ENCODE data around the gene SLC25A47. TPM values are rescaled to one million over a fixed set of nuclear protein-coding genes. Genes with fewer than 3 reads are reported as not detected.
"Not testable (repeated sequence)": the region's sequence is repeated elsewhere in the genome, so short reads cannot be mapped to it uniquely, and the experiment has no call there.

SLC25A47 gene
- polyA plus RNA-seq, 1 donor from 2014 or later: not detected

DNA sequence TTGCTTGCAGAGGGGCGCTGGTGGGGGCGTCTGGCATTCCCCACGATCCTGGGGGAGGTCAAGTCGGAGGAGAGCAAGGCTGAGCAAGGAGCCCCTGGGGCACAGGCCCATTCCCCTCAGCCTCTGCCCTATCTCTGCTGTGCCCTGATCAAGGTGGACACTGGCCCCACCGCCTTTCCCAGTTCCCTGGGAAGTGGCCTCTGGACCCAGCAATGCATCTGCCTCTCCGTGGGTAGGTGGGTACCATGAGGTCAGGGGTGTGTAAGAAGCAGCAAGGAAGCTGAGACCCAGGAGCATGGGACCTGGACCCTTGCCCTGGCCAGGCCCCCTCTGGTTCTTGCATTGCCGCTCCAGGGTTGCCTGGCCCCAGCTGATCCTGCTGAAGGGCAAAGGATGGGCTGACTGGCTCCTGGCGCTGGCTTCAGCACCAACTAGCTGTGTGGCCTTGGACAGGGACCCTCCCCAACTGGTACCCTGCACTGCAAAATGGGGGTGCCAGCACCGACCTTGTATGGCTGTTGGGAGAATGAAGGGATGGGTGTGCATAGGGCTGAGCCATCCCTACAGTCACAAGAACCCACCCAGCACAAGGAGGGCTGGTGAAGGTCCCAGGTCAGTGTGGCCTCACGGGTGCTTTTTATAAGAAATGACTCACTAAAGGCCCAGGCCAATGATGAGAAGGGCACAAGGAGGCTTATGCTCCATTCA is 36.5 kb upstream of the SLC25A47 start:
- peak overlapping the region in 3 of 4 donors; percentile 4 to 73 (median 67) for H3K4me3 Mint-ChIP-seq
- H3K4me1 Mint-ChIP-seq: peaks cover 0 to 9% (median 7%) of the 10 kb centered on the region in 3 donors
- no peaks in the 10 kb centered on the region for H3K27me3 Mint-ChIP-seq
- no peaks in the 10 kb centered on the region for H3K9me3 Mint-ChIP-seq
- no peaks in the 10 kb centered on the region for H3K36me3 Mint-ChIP-seq
- peak overlapping the region in 1 of 3 donors; percentile 69 for H3K27ac Mint-ChIP-seq

DNA sequence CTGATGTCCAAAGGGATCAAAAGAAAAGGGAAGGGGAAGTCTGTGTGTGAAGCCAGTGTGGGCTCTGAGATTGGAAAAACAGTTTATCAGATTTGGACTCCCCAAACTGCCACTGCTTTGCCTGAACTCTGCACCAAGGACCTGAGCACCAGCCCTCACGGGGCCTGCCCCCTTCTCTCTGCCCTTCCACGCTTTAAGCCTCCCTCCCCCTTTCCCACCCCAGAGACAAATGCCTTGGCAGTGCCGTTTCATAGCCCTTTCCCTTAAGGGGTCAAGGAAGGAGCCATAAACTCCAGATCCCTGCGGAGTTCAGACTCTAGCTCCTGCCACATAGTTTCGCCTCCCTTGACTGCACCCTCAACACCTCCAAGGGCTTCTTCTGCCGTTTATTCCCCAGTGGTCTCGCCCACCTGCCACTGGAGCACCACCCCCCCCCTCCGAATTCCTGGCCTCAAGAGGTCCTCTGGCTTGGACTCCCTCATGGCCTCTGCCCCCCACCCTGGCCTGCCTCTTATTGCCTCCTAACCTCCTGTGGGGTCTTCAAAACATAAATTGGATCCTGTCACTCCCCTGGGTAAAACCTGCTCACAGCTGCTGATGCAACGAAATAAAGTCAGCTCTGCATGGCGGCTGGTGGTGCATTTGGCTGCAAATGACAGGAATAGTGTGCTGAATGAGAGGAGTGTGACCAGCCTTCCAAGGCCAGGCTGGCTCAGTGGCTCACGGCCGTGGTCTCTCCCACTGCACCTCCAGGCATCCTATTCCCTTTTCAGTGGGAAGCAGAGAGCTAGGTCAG is 35.7 kb upstream of the SLC25A47 start:
- peaks cover 0 to 9% (median 5%) of the 10 kb centered on the region in 3 donors for H3K4me1 Mint-ChIP-seq
- H3K27ac Mint-ChIP-seq: no peak overlapping the region
- peak overlapping the region in 2 of 4 donors; percentile 41 to 57 for H3K4me3 Mint-ChIP-seq
- no peaks in the 10 kb centered on the region for H3K27me3 Mint-ChIP-seq
- no peaks in the 10 kb centered on the region for H3K9me3 Mint-ChIP-seq
- H3K36me3 Mint-ChIP-seq: no peaks in the 10 kb centered on the region

DNA sequence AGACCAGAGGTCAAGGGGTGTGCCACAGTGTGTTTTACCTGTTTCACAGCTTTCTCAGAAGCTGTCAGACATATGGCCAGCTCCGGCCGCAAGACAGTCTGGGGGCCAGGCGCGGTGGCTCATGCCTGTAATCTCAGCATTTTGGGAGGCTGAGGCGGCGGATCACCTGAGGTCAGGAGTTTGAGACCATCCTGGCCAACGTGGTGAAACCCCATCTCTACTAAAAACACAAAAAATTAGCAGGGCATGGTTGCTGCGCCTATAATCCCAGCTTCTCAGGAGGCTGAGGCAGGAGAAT is 35.2 kb upstream of the SLC25A47 start:
- H3K4me3 Mint-ChIP-seq: peak overlapping the region in 1 of 4 donors; percentile 57
- not testable (repeated sequence) for H3K27ac Mint-ChIP-seq, H3K4me1 Mint-ChIP-seq

DNA sequence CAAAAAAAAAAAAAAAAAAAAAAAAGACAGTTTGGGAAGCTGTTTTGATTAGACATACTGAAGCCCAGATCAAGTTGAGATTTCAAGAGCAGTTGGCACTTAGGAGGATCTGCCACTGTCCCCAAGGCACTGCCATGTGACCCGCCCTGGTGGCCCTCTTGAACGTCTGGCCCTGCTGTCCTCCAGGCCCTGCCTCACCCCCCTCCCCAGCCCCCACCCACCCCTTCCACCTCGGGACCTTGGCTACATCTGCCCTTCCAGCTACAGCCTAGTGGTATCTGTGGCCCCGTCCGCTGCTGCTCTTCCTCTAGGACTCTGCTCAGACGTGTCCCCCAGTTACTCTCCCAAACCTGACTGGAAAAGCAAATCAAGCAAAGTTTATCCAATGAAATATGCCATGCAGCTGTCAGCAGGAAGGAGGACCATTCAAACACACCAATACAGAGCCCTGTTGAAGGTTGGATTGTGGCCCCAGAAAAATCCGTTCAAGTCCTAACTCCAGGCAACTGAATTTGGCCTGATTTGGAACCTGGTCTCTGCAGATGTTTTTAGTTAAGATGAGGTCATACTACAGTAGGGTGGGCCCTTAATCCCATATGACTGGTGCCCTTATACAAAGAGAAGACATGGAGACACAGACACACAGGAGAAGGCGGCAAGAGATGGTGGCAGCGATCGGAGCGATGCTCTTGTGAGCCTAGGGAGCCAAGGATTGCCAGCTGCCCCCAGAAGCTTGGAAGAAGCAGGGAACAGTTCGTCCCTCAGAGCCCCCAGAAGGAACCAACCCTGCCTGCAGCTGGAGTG is 34.6 kb upstream of the SLC25A47 start:
- Mint-ChIP-seq H3K36me3 (no peaks in the 10 kb centered on the region), H3K27ac (no peak overlapping the region), H3K9me3 (no peaks in the 10 kb centered on the region), H3K27me3 (no peaks in the 10 kb centered on the region), H3K4me1 (peaks cover 0 to 9% (median 5%) of the 10 kb centered on the region in 3 donors), H3K4me3 (peak overlapping the region in 1 of 4 donors; percentile 25)

More for the DNA sequence above, 35.2 kb upstream of the SLC25A47 start:
- not testable (repeated sequence) for H3K27me3 Mint-ChIP-seq, H3K36me3 Mint-ChIP-seq, H3K9me3 Mint-ChIP-seq

DNA sequence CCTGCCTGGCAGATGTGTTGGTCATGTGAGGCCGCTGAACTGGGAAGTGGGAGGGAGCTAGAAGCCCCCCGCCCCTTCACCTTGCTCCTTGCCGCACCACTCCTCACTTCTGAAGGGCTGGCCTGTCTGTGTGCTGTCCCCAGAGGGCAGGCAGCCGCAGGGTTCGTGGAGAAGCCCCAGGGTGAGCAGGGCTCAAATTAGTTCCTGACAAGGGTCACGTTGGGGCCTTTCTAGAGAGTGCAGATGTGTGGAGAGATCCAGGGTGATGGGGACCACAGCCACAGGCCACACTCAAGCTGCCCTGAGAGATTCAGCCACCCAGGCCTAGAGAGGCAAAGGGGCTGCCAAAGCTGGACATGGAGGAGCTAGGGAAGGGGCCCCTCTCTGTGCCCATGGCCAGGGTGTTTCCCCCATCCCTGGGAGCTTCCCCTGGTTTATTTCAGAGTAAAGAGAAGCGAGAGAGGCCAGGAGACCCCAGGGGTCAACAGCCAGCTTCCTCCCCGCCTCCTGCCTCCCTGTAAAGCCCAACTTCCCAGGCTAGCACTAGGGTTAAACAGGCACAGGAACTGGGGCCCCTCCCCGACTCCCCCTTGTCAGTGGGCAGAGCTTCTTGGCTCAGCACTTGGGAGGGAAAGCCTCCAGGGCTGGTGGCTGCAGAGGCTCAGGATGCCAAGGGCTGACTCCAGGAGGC is 33.1 kb upstream of the SLC25A47 start:
- Mint-ChIP-seq H3K36me3 (no peaks in the 10 kb centered on the region), H3K9me3 (no peaks in the 10 kb centered on the region), H3K4me1 (peaks cover 0 to 10% (median 7%) of the 10 kb centered on the region in 3 donors), H3K27me3 (no peaks in the 10 kb centered on the region), H3K4me3 (peak overlapping the region in 1 of 4 donors; percentile 29), H3K27ac (no peak overlapping the region)

DNA sequence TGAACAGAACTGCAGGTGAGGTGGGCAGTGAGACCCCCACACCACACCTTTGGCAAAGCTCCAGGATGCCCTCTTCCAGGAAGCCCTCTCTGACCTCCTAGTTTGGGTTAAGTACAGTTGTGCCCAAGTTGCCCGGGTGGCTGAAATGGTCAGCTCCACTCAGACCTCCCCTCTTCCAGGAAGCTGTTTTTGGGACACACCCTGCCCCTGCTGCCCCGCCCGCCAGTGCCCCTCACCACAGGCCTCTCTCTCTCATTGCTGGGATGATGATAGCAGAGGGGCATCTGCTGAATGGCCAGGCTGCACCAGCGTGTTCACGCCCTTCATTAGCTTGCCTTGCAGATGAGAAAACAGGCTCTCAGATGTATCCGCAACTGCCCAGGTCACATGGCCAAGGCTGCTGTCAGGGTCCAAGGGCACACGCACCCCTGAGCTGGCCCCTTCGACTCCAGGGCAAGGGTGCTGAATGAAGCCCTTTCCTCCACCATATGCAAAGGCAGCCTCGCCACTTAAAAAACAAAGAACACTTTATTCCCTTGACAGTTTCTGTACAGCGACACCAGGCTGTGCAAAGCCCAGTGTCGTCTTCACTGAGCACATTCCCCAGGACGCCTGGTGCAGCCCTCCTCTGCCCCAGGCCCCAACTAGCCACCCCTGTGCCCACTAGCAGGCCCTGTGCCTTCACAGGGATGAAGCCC is 32.4 kb upstream of the SLC25A47 start:
- Mint-ChIP-seq H3K9me3 (no peaks in the 10 kb centered on the region), H3K4me1 (peaks cover under 1 to 10% (median 10%) of the 10 kb centered on the region in 3 donors), H3K36me3 (no peaks in the 10 kb centered on the region), H3K27ac (peak overlapping the region in 1 of 3 donors; percentile 63), H3K27me3 (no peaks in the 10 kb centered on the region), H3K4me3 (peak overlapping the region in 1 of 4 donors; percentile 29)

DNA sequence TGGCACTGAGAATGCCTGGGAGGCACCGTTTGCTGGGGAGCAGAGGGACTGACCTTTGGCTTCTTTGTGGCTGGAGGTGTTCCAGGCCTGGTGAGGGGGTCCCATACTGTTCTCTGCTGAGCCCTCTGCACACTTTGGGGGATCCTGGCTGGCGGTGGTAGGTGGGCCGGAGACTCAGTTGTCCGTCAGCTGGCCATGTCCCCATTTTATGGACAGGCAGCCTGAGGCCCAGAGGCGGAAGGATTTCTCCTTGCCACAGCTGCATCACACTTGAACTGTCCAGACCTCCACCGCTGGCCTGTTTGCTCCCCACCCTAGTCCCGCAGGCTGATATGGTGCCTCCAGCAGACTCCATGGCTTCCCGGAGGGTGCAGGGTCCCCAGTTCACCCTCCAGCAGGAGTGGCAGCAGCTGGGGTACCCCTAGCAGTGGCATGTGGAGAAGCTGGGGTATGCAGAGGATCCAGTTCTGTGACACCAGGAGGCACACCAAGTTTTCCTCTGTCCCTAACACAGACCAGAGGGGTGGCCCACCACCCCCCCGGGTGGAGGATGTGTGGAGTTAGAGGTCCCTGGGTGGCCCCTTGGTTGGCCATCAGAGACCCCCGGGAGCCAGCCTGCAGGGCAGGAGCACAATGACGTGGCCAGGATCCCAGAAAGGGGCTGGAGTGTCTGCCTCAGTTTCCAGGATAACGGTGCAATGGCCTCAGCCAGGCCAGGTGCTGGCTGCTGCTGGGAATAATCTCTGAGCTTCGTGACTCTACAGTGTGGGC is 31.6 kb upstream of the SLC25A47 start:
- Mint-ChIP-seq H3K4me1 (peaks cover 6 to 12% (median 9%) of the 10 kb centered on the region in 3 donors), H3K27me3 (peaks cover 2% of the 10 kb centered on the region), H3K27ac (no peak overlapping the region), H3K9me3 (no peaks in the 10 kb centered on the region), H3K36me3 (no peaks in the 10 kb centered on the region), H3K4me3 (no peak overlapping the region)

DNA sequence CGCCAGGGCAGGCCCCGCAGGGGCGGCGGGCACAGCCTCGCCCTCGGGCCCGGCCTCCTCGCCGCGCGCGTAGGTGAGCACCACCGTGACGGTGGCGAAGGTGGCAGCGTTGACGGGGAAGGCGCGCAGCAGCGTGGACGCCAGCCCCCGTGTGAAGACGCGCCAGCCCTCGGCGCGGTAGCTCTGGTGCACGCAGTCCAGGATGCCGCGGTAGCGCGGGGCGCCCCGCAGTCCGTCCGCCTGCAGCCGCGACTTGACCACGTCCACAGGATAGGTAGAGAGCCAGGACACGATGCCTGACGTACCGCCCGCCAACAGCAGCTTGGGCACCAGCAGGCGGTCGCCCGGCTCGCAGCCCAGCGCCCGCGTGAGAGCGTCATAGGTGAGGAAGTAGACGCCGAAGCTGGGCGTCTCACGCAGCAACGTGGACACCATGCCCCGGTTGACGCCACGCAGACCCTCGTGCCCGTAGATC is 30.8 kb upstream of the SLC25A47 start:
- no peak overlapping the region for H3K27ac Mint-ChIP-seq
- no peaks in the 10 kb centered on the region for H3K9me3 Mint-ChIP-seq
- no peak overlapping the region for H3K4me3 Mint-ChIP-seq
- H3K27me3 Mint-ChIP-seq: peaks cover 2% of the 10 kb centered on the region
- H3K36me3 Mint-ChIP-seq: no peaks in the 10 kb centered on the region
- peaks cover 10 to 18% (median 15%) of the 10 kb centered on the region in 3 donors for H3K4me1 Mint-ChIP-seq

DNA sequence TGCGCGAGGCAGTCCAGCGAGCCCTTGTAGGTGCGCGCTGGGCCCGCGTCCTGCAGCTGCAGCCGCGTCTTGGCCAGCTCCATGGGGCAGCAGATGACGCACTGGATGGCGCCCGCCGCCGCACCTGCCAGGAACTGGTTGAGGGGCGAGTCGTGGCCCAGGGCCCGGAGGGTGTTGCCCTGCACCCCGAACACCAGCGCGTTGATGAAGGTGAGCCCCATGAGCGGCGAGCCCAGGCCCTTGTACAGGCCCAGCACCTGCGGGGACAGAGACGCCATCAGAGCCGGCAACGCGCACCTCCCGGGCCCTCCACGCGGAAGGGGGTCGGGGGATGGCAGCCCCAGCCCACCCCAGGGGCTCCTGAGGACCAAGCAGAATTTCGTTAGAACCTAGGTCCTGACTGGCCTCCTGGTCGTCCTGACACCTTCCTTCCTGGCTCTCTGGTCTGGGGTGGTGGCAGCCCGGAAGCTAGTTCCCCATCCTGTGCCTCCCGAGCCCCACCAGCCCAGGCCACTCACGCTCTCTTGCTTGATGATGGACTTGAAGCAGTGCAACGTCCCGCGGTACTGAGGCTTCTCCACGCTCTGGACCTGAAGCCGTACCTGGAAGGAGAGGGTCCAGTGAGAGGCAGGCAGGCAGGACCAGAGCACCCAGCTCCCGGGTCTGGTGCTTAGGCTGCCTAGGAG is 30.2 kb upstream of the SLC25A47 start:
- no peak overlapping the region for H3K4me3 Mint-ChIP-seq
- peaks cover 12 to 21% (median 19%) of the 10 kb centered on the region in 3 donors for H3K4me1 Mint-ChIP-seq

DNA sequence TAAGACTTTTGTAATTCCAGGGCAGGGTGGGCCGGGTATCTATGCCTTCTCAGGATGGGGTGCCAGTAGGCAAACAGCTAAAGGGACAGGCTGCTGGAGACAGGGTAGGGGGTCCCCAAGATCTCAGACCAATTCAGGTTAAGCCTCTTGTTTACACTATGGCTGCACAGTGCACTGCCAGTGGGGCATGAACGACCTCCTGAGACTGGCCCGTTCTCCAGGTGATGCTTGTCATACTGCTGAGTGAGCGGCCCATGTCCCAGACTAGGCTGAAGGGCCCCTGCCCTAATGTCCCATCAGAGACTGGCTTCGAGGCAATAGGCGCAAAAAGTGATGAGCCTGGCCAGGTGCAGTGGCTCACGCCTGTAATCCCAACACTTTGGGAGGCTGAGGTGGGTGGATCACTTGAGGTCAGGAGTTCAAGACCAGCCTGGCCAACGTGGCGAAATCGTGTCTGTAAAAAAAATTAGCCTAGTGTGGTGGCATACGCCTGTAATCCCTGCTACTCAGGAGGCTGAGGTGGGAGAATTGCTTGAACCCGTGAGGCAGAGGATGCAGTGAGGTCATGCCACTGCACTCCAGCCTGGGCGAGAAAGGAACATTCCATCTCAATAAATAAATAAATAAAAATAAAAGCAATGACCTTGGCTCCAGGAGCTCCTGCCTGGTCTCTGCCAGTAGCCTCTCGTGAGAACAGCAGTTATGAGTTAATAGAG is 29.5 kb upstream of the SLC25A47 start:
- no peaks in the 10 kb centered on the region for H3K9me3 Mint-ChIP-seq
- H3K27me3 Mint-ChIP-seq: peaks cover 2% of the 10 kb centered on the region
- H3K4me1 Mint-ChIP-seq: peaks cover 12 to 23% (median 21%) of the 10 kb centered on the region in 3 donors
- H3K27ac Mint-ChIP-seq: peak overlapping the region in 1 of 3 donors; percentile 50
- peak overlapping the region in 2 of 4 donors; percentile 7 to 56 for H3K4me3 Mint-ChIP-seq
- H3K36me3 Mint-ChIP-seq: no peaks in the 10 kb centered on the region

More for the DNA sequence above, 30.2 kb upstream of the SLC25A47 start:
- Mint-ChIP-seq H3K27me3 (peaks cover 2% of the 10 kb centered on the region), H3K9me3 (no peaks in the 10 kb centered on the region), H3K36me3 (no peaks in the 10 kb centered on the region), H3K27ac (peak overlapping the region in 1 of 3 donors; percentile 50)

DNA sequence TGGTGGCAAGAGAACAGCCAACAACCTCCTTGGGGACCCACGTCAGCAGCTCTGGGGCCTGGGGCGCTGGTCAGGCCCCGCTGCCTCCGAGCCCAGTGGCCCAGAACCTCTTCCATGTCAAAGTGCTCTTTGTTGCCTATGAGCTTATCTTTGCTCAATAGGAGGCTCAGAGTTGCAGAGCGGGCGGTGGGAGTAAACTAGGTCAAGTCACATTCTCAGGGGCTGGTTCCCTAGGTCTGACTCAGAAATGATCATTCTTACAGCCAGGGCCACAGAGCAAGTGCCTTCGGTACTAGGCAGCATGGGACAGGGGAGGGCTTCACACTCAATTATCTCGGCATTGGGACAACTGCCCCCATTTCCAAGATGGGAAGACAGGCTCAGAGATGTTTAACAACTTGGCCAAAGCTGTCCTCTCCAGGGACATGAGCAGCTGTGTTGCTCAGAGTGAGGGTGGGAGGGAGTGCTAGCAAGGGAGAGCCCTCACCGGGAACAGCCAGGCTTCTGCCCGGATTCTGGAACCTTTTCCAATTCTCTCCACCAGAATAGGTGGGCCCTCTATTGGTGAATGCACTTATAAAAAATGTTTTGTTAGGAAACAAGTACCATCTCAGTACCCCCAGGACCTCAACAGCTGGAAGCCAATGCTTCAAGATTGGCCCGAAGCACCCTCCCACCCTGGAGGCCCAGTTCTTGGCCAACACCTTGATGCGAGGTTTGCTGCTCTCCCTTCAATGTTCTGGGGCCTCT is 28.8 kb upstream of the SLC25A47 start:
- Mint-ChIP-seq H3K36me3 (no peaks in the 10 kb centered on the region), H3K27ac (peak overlapping the region in 1 of 3 donors; percentile 55), H3K27me3 (peaks cover 2% of the 10 kb centered on the region), H3K9me3 (no peaks in the 10 kb centered on the region), H3K4me3 (peak overlapping the region in 2 of 4 donors; percentile 7 to 56), H3K4me1 (peaks cover 12 to 23% (median 21%) of the 10 kb centered on the region in 3 donors)

DNA sequence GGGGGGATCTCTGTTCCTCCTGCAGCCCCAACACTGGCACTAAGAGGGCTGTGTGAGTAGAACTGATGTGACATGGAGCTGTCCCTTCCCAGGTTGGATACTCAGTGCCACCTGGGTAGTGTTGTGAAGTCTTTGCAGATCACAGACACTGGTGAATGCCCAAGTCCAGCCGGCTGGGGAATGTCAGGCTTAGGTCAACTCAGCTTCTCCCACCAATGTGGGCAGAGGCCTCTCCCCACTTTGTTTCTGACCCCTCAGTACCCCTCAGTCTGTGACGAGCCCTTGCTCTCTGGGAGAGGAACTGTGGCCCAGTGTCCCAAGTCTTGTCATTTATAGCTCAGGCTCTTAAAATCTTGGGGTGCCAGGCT is 28.2 kb upstream of the SLC25A47 start:
- Mint-ChIP-seq H3K4me1 (peaks cover 12 to 25% (median 21%) of the 10 kb centered on the region in 3 donors), H3K27ac (no peak overlapping the region), H3K36me3 (no peaks in the 10 kb centered on the region), H3K9me3 (no peaks in the 10 kb centered on the region), H3K27me3 (peaks cover 2% of the 10 kb centered on the region), H3K4me3 (no peak overlapping the region)

Measured in IgD-negative memory B cell (primary cell).